Mesodermal cell (in vitro differentiated cells): ENCODE results near the gene TRNP1.
"Not testable (repeated sequence)": the region's sequence is repeated elsewhere in the genome, so short reads cannot be mapped to it uniquely, and the experiment has no call there.

Experiments used
- H3K27ac ChIP-seq: 2 replicates; pipeline ENCODE4 v1.7.0; 2013; ENCODE audit warnings: mild to moderate bottlenecking, low read depth, low read length, moderate library complexity; ENCODE audit not compliant: severe bottlenecking
- H3K36me3 ChIP-seq: 2 replicates; pipeline ENCODE4 v1.7.1; 2013; ENCODE audit warnings: mild to moderate bottlenecking, low read length, moderate library complexity; ENCODE audit not compliant: control insufficient read depth, insufficient read depth
- H3K4me1 ChIP-seq: one replicate; pipeline ENCODE4 v1.7.1; 2013; ENCODE audit warnings: mild to moderate bottlenecking, low read length; ENCODE audit not compliant: insufficient read depth, control insufficient read depth, poor library complexity, severe bottlenecking
- H3K4me3 ChIP-seq: 2 replicates; pipeline ENCODE4 v1.7.0; 2013; ENCODE audit warnings: low read length, control low read depth, mild to moderate bottlenecking; ENCODE audit not compliant: insufficient read depth, poor library complexity, severe bottlenecking; ENCODE audit errors: extremely low read depth
- H3K9me3 ChIP-seq: 2 replicates; pipeline ENCODE4 v1.7.1; 2013; ENCODE audit warnings: mild to moderate bottlenecking, low read length, moderate library complexity; ENCODE audit not compliant: control insufficient read depth
- WGBS, 2 experiments: methylation state at CpG; one replicate each; pipeline ENCODE4 v1.1.5; 2013; ENCODE audit warnings: missing lambda C conversion rate in 2 of 2; ENCODE audit not compliant: insufficient coverage in 2 of 2; 5-methylcytosine and 5-hydroxymethylcytosine counted together

Gene TRNP1

GRCh38 chr1:26972390-26972789 lies 21.1 kb upstream of the TRNP1 start:
- no peak overlapping the region for H3K4me3 ChIP-seq
- no peak overlapping the region for H3K27ac ChIP-seq
- H3K9me3 ChIP-seq, result no peaks in the 10 kb centered on the region
- 70 to 75% methylated on average over 5 to 6 of the region's 6 CpGs for WGBS, 2 experiments
- H3K36me3 ChIP-seq, result no peaks in the 10 kb centered on the region
- no peaks in the 10 kb centered on the region for H3K4me1 ChIP-seq

DNA sequence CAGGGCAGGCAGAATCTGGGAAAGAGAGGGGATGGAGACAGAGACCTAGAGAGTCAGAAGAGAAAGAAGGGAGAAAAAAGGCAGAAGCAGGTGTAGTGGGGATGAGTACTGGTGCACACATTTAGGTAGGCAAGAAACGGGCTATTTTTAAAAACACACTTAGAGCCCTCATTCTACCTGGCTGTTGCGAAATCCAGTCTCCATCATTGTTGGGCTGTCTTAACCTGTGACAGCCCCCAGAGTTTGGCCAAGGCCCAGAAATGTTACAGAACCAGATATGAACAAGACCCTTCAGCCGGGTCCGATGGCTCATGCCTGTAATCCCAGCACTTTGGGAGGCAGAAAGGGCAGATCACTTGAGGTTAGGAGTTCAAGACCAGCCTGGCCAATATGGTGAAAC lies 20.7 kb upstream of the TRNP1 start:
- H3K36me3 ChIP-seq, result no peaks in the 10 kb centered on the region
- H3K9me3 ChIP-seq, result no peaks in the 10 kb centered on the region
- 79 to 97% methylated on average over 3 to 4 of the region's 4 CpGs for WGBS, 2 experiments
- no peak overlapping the region for H3K4me3 ChIP-seq
- no peaks in the 10 kb centered on the region for H3K4me1 ChIP-seq
- H3K27ac ChIP-seq, result no peak overlapping the region

DNA sequence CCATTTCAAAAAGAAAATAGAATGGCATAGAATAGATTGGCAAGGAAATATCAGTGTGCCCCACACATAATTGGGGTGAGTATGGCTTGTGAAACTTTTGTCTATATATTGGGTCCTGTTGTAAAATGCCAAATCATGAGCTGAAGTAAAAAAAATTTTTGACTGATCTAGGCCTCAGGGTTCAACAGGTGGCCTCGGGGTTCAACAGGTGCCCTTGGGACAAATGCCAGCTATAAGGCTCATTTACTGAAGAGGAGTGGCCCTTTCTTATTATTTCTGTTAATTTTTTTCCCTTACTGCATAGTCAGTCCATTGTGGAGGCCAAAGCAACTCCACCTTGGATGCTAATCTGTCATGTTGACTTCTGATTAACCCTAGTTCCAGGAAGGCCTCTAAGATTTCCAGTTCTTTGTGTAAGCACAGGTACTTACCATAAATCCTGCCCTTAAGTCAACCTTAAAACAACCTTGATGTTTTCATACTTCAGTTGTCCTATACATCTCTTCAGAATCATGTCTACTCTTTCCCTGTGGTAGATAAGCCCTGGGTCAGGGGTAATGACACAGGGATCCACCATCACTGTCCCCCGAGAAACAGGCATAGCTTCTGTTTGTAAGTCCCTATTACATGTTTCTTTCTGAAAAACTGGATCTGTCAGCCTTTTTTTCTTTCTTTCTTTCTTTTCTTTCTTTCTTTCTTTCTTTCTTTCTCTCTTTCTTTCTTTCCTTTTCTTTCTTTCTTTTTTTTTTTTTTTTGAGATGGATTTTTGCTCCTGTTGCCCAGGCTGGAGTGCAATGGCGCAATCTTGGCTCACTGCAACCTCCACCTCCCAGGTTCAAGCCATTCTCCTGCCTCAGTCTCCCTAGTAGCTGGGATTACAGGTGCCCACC lies 16.6 kb upstream of the TRNP1 start:
- Histone ChIP-seq H3K27ac (no peak overlapping the region), H3K9me3 (no peaks in the 10 kb centered on the region), H3K4me3 (no peak overlapping the region), H3K4me1 (no peaks in the 10 kb centered on the region), H3K36me3 (no peaks in the 10 kb centered on the region)
- 76 to 86% methylated on average over 2 of the region's 3 CpGs for WGBS, 2 experiments

GRCh38 chr1:26978901-26979300 lies 14.6 kb upstream of the TRNP1 start:
- no peaks in the 10 kb centered on the region for H3K9me3 ChIP-seq
- no peaks in the 10 kb centered on the region for H3K36me3 ChIP-seq
- no peaks in the 10 kb centered on the region for H3K4me1 ChIP-seq
- no peak overlapping the region for H3K27ac ChIP-seq
- 100% methylated on average over 1 of the region's 2 CpGs; no CpG with 5 or more reads in 1 of the 2 experiments for WGBS, 2 experiments
- no peak overlapping the region for H3K4me3 ChIP-seq

- no peak overlapping the region for H3K4me3 ChIP-seq
- 90 to 91% methylated on average over 3 of the region's 3 CpGs for WGBS, 2 experiments
- H3K27ac ChIP-seq, result no peak overlapping the region
- no peaks in the 10 kb centered on the region for H3K36me3 ChIP-seq
- no peaks in the 10 kb centered on the region for H3K4me1 ChIP-seq
- no peaks in the 10 kb centered on the region for H3K9me3 ChIP-seq
Observed at GRCh38 chr1:26981146-26981846, 12.2 kb upstream of the TRNP1 start.

DNA sequence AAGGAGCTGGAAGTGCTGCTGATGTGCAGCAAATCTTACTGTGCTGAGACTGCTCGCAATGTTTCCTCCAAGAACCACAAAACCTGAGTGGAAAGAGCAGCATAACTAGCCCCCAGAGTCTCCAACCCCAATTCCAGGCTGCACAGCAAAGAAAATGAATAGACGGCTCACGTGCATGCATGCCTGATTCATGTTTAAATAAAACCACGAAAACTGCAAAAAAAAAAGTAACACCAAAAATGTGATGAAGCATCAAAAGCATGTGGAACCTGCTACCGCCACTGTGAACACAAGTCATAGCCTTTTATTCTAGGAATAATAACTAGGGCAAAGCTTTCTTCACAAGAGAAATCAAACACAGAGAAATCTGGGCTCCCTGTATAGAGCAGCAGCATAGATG lies 9.6 kb upstream of the TRNP1 start:
- no peak overlapping the region for H3K4me3 ChIP-seq
- H3K9me3 ChIP-seq, result no peaks in the 10 kb centered on the region
- H3K27ac ChIP-seq, result no peak overlapping the region
- no peaks in the 10 kb centered on the region for H3K4me1 ChIP-seq
- WGBS, 2 experiments, result 88 to 93% methylated on average over 4 to 5 of the region's 5 CpGs
- no peaks in the 10 kb centered on the region for H3K36me3 ChIP-seq

- Histone ChIP-seq H3K4me3 (no peak overlapping the region), H3K27ac (no peak overlapping the region), H3K9me3 (no peaks in the 10 kb centered on the region), H3K36me3 (no peaks in the 10 kb centered on the region), H3K4me1 (no peaks in the 10 kb centered on the region)
- WGBS, 2 experiments, result 89 to 96% methylated on average over 7 of the region's 8 CpGs
Observed at GRCh38 chr1:26984291-26984690, 9.2 kb upstream of the TRNP1 start.

DNA sequence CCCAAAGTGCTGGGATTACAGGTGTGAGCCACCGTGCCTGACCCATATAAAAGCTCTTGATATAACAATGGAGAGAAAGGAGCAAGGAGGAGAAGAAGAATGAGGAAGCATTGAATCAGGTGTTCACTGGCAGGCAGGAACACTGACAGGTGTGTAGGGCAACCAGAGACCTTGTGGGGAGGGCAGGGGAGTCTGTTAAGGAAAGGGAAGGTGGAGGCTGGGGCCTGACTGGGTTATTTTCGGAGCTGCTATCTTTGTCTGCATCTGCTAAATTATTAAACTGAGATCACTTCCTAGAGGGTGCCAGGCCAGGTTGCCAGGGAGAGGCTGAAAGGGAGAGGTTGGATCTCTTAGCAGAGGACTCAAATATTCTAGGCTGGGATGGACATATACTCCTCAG lies 6.8 kb upstream of the TRNP1 start:
- H3K36me3 ChIP-seq, result no peaks in the 10 kb centered on the region
- no peak overlapping the region for H3K27ac ChIP-seq
- peaks cover 9% of the 10 kb centered on the region for H3K4me1 ChIP-seq
- H3K4me3 ChIP-seq, result no peak overlapping the region
- 100% methylated on average over 1 to 2 of the region's 2 CpGs for WGBS, 2 experiments
- no peaks in the 10 kb centered on the region for H3K9me3 ChIP-seq

GRCh38 chr1:26989403-26990109 lies 3.9 kb upstream of the TRNP1 start:
- not testable (repeated sequence) for H3K9me3 ChIP-seq, H3K27ac ChIP-seq, H3K36me3 ChIP-seq, H3K4me3 ChIP-seq, H3K4me1 ChIP-seq
- 94% methylated on average over 8 to 11 of the region's 12 CpGs for WGBS, 2 experiments

- no peaks in the 10 kb centered on the region for H3K9me3 ChIP-seq
- no peak overlapping the region for H3K27ac ChIP-seq
- peaks cover 17% of the 10 kb centered on the region for H3K4me1 ChIP-seq
- no peak overlapping the region for H3K4me3 ChIP-seq
- WGBS, 2 experiments, result 78 to 82% methylated on average over 3 to 7 of the region's 10 CpGs
- H3K36me3 ChIP-seq, result no peaks in the 10 kb centered on the region
Observed at GRCh38 chr1:26991310-26992116, 2.0 kb upstream of the TRNP1 start.
